Activated CD8-positive, alpha-beta memory T cell treated with anti-CD3 and anti-CD28 coated beads, Interleukin-2, amount 10 ng/mL, durations not matched to agents 7 days and 5 days (primary cell): ENCODE data around the gene ITGA8. TPM values are rescaled to one million over a fixed set of nuclear protein-coding genes. Genes with fewer than 3 reads are reported as not detected.

Experiments
- ATAC-seq: fragments of 150-1000 bp; cut with Tn5 transposase; one replicate; pipeline ENCODE4 v1.10.0; 2021; ENCODE audit warnings: moderate library complexity
- CTCF ChIA-PET: fragments of 350-600 bp; sonication (Branson Sonifier 250); formaldehyde crosslinking; loops from one replicate; lab custom pipeline; 2021; ENCODE audit warnings: antibody characterized with exemption; lab: Charles Lee
- DNase-seq: peaks from one replicate; pipeline ENCODE4 v3.0.0-alpha.2; 2020
- H3K27ac Mint-ChIP-seq: one replicate; pipeline ENCODE4 v1.8.0; 2021; ENCODE audit warnings: mild to moderate bottlenecking, mixed read lengths
- H3K27me3 Mint-ChIP-seq: one replicate; pipeline ENCODE4 v1.8.0; 2021; ENCODE audit warnings: mixed read lengths
- H3K36me3 Mint-ChIP-seq: one replicate; pipeline ENCODE4 v1.8.0; 2021; ENCODE audit warnings: mild to moderate bottlenecking, mixed read lengths
- H3K4me1 Mint-ChIP-seq: one replicate; pipeline ENCODE4 v1.8.0; 2021; ENCODE audit warnings: mixed read lengths
- H3K4me3 Mint-ChIP-seq: one replicate; pipeline ENCODE4 v1.8.0; 2021; ENCODE audit warnings: mild to moderate bottlenecking, moderate library complexity, mixed read lengths
- H3K9me3 Mint-ChIP-seq: one replicate; pipeline ENCODE4 v1.8.0; 2022; ENCODE audit warnings: low read depth, mixed read lengths
- total RNA-seq, 2 experiments: library from RNA; stranded (reverse); gene quantifications; one replicate each; pipeline ENCODE4 v1.2.3, GENCODE V29; 2021

Gene ITGA8
- total RNA-seq, 2 experiments from 2014 or later, result not detected

GRCh38 chr10:15743443-15743842, 23.7 kb upstream of the ITGA8 start:
- ATAC-seq, result no peak
- no peak for DNase-seq
- no peaks in the 10 kb centered on the region for H3K9me3 Mint-ChIP-seq
- no peak overlapping the region for H3K27ac Mint-ChIP-seq
- H3K4me3 Mint-ChIP-seq, result no peak overlapping the region
- CTCF ChIA-PET, result no interaction called here
- peaks cover 2% of the 10 kb centered on the region for H3K27me3 Mint-ChIP-seq
- no peaks in the 10 kb centered on the region for H3K4me1 Mint-ChIP-seq
- H3K36me3 Mint-ChIP-seq, result no peaks in the 10 kb centered on the region

GRCh38 chr10:15742836-15743235, 23.1 kb upstream of the ITGA8 start:
- CTCF ChIA-PET, result no interaction called here
- Mint-ChIP-seq H3K9me3 (no peaks in the 10 kb centered on the region), H3K36me3 (no peaks in the 10 kb centered on the region), H3K4me3 (no peak overlapping the region), H3K4me1 (no peaks in the 10 kb centered on the region), H3K27me3 (peaks cover 2% of the 10 kb centered on the region), H3K27ac (no peak overlapping the region)
- DNase-seq (no peak), ATAC-seq (no peak)

GRCh38 chr10:15742102-15742501, 22.4 kb upstream of the ITGA8 start:
- Mint-ChIP-seq H3K27me3 (peaks cover 2% of the 10 kb centered on the region), H3K27ac (no peak overlapping the region), H3K9me3 (no peaks in the 10 kb centered on the region), H3K36me3 (no peaks in the 10 kb centered on the region), H3K4me3 (no peak overlapping the region), H3K4me1 (no peaks in the 10 kb centered on the region)
- ATAC-seq (no peak), DNase-seq (no peak)
- CTCF ChIA-PET, result no interaction called here

- H3K36me3 Mint-ChIP-seq, result no peaks in the 10 kb centered on the region
- H3K4me1 Mint-ChIP-seq, result no peaks in the 10 kb centered on the region
- no peak for ATAC-seq
- peaks cover 2% of the 10 kb centered on the region for H3K27me3 Mint-ChIP-seq
- no peaks in the 10 kb centered on the region for H3K9me3 Mint-ChIP-seq
- H3K4me3 Mint-ChIP-seq, result no peak overlapping the region
- no peak overlapping the region for H3K27ac Mint-ChIP-seq
- no peak for DNase-seq
- CTCF ChIA-PET, result no interaction called here
Observed at GRCh38 chr10:15741581-15741980, 21.9 kb upstream of the ITGA8 start.

- H3K4me1 Mint-ChIP-seq, result no peaks in the 10 kb centered on the region
- DNase-seq, result no peak
- CTCF ChIA-PET, result no interaction called here
- H3K4me3 Mint-ChIP-seq, result no peak overlapping the region
- peaks cover 2% of the 10 kb centered on the region for H3K27me3 Mint-ChIP-seq
- H3K9me3 Mint-ChIP-seq, result no peaks in the 10 kb centered on the region
- no peak for ATAC-seq
- no peaks in the 10 kb centered on the region for H3K36me3 Mint-ChIP-seq
- no peak overlapping the region for H3K27ac Mint-ChIP-seq
Observed at GRCh38 chr10:15740261-15740660, 20.5 kb upstream of the ITGA8 start.

- no peaks in the 10 kb centered on the region for H3K4me1 Mint-ChIP-seq
- H3K9me3 Mint-ChIP-seq, result no peaks in the 10 kb centered on the region
- ATAC-seq, result no peak
- H3K4me3 Mint-ChIP-seq, result no peak overlapping the region
- H3K27me3 Mint-ChIP-seq, result peaks cover 2% of the 10 kb centered on the region
- DNase-seq, result no peak
- CTCF ChIA-PET, result no interaction called here
- no peaks in the 10 kb centered on the region for H3K36me3 Mint-ChIP-seq
- H3K27ac Mint-ChIP-seq, result no peak overlapping the region
Observed at GRCh38 chr10:15739254-15739970, 19.7 kb upstream of the ITGA8 start.

- Mint-ChIP-seq H3K36me3 (no peaks in the 10 kb centered on the region), H3K4me3 (no peak overlapping the region), H3K27me3 (peaks cover 2% of the 10 kb centered on the region), H3K4me1 (no peaks in the 10 kb centered on the region), H3K27ac (no peak overlapping the region), H3K9me3 (no peaks in the 10 kb centered on the region)
- no peak for ATAC-seq
- no peak for DNase-seq
- CTCF ChIA-PET, result no interaction called here
Observed at GRCh38 chr10:15738270-15738925, 18.7 kb upstream of the ITGA8 start.

- no peaks in the 10 kb centered on the region for H3K4me1 Mint-ChIP-seq
- peaks cover 2% of the 10 kb centered on the region for H3K27me3 Mint-ChIP-seq
- DNase-seq, result no peak
- no peak overlapping the region for H3K27ac Mint-ChIP-seq
- no peak overlapping the region for H3K4me3 Mint-ChIP-seq
- H3K36me3 Mint-ChIP-seq, result no peaks in the 10 kb centered on the region
- no peak for ATAC-seq
- no peaks in the 10 kb centered on the region for H3K9me3 Mint-ChIP-seq
- CTCF ChIA-PET, result no interaction called here
Observed at GRCh38 chr10:15737656-15738055, 17.9 kb upstream of the ITGA8 start.

GRCh38 chr10:15735763-15736162, 16.0 kb upstream of the ITGA8 start:
- Mint-ChIP-seq H3K9me3 (no peaks in the 10 kb centered on the region), H3K27me3 (peaks cover 3% of the 10 kb centered on the region), H3K36me3 (no peaks in the 10 kb centered on the region), H3K27ac (no peak overlapping the region), H3K4me1 (no peaks in the 10 kb centered on the region), H3K4me3 (no peak overlapping the region)
- ATAC-seq (no peak), DNase-seq (no peak)
- CTCF ChIA-PET, result no interaction called here

GRCh38 chr10:15730341-15730740, 10.6 kb upstream of the ITGA8 start:
- Mint-ChIP-seq H3K27ac (no peak overlapping the region), H3K4me1 (no peaks in the 10 kb centered on the region), H3K27me3 (peaks cover 8% of the 10 kb centered on the region), H3K9me3 (no peaks in the 10 kb centered on the region), H3K36me3 (no peaks in the 10 kb centered on the region), H3K4me3 (no peak overlapping the region)
- DNase-seq, result no peak
- CTCF ChIA-PET, result no interaction called here
- ATAC-seq, result no peak

GRCh38 chr10:15729890-15730289, 10.2 kb upstream of the ITGA8 start:
- no peak for DNase-seq
- Mint-ChIP-seq H3K27me3 (peaks cover 8% of the 10 kb centered on the region), H3K36me3 (no peaks in the 10 kb centered on the region), H3K9me3 (no peaks in the 10 kb centered on the region), H3K4me3 (no peak overlapping the region), H3K4me1 (no peaks in the 10 kb centered on the region), H3K27ac (no peak overlapping the region)
- CTCF ChIA-PET, result no interaction called here
- no peak for ATAC-seq

GRCh38 chr10:15726042-15726441, 6.3 kb upstream of the ITGA8 start:
- H3K4me3 Mint-ChIP-seq, result no peak overlapping the region
- ATAC-seq (no peak), DNase-seq (no peak)
- peaks cover 17% of the 10 kb centered on the region for H3K27me3 Mint-ChIP-seq
- no peaks in the 10 kb centered on the region for H3K4me1 Mint-ChIP-seq
- CTCF ChIA-PET, result no interaction called here
- no peak overlapping the region for H3K27ac Mint-ChIP-seq
- no peaks in the 10 kb centered on the region for H3K9me3 Mint-ChIP-seq
- H3K36me3 Mint-ChIP-seq, result no peaks in the 10 kb centered on the region

- no peaks in the 10 kb centered on the region for H3K36me3 Mint-ChIP-seq
- H3K9me3 Mint-ChIP-seq, result no peaks in the 10 kb centered on the region
- peaks cover 19% of the 10 kb centered on the region for H3K27me3 Mint-ChIP-seq
- no peak overlapping the region for H3K27ac Mint-ChIP-seq
- CTCF ChIA-PET, result no interaction called here
- H3K4me1 Mint-ChIP-seq, result no peaks in the 10 kb centered on the region
- ATAC-seq (no peak), DNase-seq (no peak)
- no peak overlapping the region for H3K4me3 Mint-ChIP-seq
Observed at GRCh38 chr10:15725603-15726002, 5.9 kb upstream of the ITGA8 start.

GRCh38 chr10:15724683-15725082, 5.0 kb upstream of the ITGA8 start:
- CTCF ChIA-PET, result no interaction called here
- no peaks in the 10 kb centered on the region for H3K4me1 Mint-ChIP-seq
- H3K9me3 Mint-ChIP-seq, result no peaks in the 10 kb centered on the region

More at GRCh38 chr10:15724683-15725082, 5.0 kb upstream of the ITGA8 start:
- DNase-seq (no peak), ATAC-seq (no peak)
- H3K36me3 Mint-ChIP-seq, result no peaks in the 10 kb centered on the region
- H3K27me3 Mint-ChIP-seq, result peaks cover 27% of the 10 kb centered on the region
- H3K27ac Mint-ChIP-seq, result no peak overlapping the region
- H3K4me3 Mint-ChIP-seq, result no peak overlapping the region
